Activated CD4-positive, alpha-beta T cell treated with anti-CD3 and anti-CD28 coated beads, Interleukin-2, amount 10 ng/mL, durations not matched to agents 7 days and 5 days (primary cell): ENCODE results near the gene ZNF669. TPM values are rescaled to one million over a fixed set of nuclear protein-coding genes. Genes with fewer than 3 reads are reported as not detected.
A peak's percentile ranks its signal among the peaks of the same experiment; 100 is the strongest.

Experiments used
- CTCF ChIA-PET: fragments of 350-600 bp; sonication (Branson Sonifier 250); formaldehyde crosslinking; loops from one replicate; lab custom pipeline; 2021; ENCODE audit warnings: antibody characterized with exemption; lab: Charles Lee
- POLR2A ChIA-PET: fragments of 350-600 bp; sonication (Branson Sonifier 250); formaldehyde crosslinking; loops from one replicate; lab custom pipeline; 2021; ENCODE audit warnings: antibody characterized with exemption; lab: Charles Lee
- DNase-seq: peaks from one replicate; pipeline ENCODE4 v3.0.0-alpha.2; 2020
- H3K27ac Mint-ChIP-seq: one replicate; pipeline ENCODE4 v1.8.0; 2021; ENCODE audit warnings: mild to moderate bottlenecking, moderate library complexity, mixed read lengths
- H3K27me3 Mint-ChIP-seq: one replicate; pipeline ENCODE4 v1.8.0; 2021; ENCODE audit warnings: mixed read lengths
- H3K36me3 Mint-ChIP-seq: one replicate; pipeline ENCODE4 v1.8.0; 2021; ENCODE audit warnings: low read depth, mixed read lengths
- H3K4me1 Mint-ChIP-seq: one replicate; pipeline ENCODE4 v1.8.0; 2021; ENCODE audit warnings: mixed read lengths
- H3K4me3 Mint-ChIP-seq: one replicate; pipeline ENCODE4 v1.8.0; 2021; ENCODE audit warnings: mild to moderate bottlenecking, moderate library complexity, mixed read lengths
- H3K9me3 Mint-ChIP-seq: one replicate; pipeline ENCODE4 v1.8.0; 2021; ENCODE audit warnings: mixed read lengths
- total RNA-seq, 2 experiments: library from RNA; stranded (reverse); gene quantifications; one replicate each; pipeline ENCODE4 v1.2.3, GENCODE V29; 2021

The ZNF669 gene
- total RNA-seq, 2 experiments from 2014 or later = 9.9 to 10.0 TPM

DNA sequence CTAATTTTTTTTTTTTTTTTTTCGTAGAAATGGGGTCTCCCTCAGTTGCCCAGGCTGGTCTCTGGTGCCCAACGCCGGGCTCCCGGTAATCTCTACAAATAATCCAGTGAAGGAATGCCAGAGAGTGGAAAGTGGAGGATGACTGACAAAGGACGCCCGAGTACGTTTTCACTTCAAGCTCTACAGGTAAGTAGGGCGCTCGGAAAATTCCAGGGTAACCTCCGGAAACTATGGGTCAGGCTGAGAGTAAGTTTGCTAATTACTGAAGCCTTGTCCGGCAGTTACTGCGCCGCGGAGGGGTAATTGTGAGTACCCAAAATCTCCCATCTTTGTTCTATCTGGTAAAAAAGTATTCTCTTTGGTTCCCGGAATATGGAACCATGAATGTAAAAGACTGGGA, 1.8 kb upstream of the ZNF669 start:
- no peak for DNase-seq
- no peak overlapping the region for H3K27ac Mint-ChIP-seq
- H3K4me3 Mint-ChIP-seq = no peak overlapping the region
- ChIA-PET CTCF (no interaction called here), POLR2A (no interaction called here)
- peaks cover 32% of the 10 kb centered on the region for H3K27me3 Mint-ChIP-seq
- peaks cover 43% of the 10 kb centered on the region for H3K9me3 Mint-ChIP-seq
- H3K36me3 Mint-ChIP-seq = peaks cover 41% of the 10 kb centered on the region
- peaks cover 26% of the 10 kb centered on the region for H3K4me1 Mint-ChIP-seq

DNA sequence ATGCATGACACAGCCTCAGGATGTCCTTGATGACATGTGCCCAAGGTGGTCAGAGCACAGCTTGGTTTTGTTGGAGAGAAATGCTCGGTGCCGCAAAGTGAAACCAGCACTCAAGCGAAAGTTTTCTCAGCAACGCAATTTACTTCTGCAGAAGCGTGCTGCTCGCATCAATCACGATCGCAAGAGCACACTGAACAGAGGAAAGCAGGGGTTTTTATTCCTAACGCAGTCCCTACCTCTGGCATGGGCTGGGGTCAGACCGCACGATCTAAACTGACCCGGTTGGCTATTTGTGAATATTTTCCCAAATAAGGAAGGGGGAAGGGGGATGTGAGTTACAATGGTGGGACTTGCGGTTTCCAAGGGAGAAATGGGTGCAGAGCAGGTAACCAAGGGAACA, 809 bp upstream of the ZNF669 start:
- no peak for DNase-seq
- Mint-ChIP-seq H3K27me3 (peaks cover 24% of the 10 kb centered on the region), H3K4me1 (peaks cover 20% of the 10 kb centered on the region), H3K36me3 (peaks cover 47% of the 10 kb centered on the region), H3K4me3 (peak overlapping the region; percentile 86), H3K27ac (no peak overlapping the region), H3K9me3 (peaks cover 48% of the 10 kb centered on the region)
- ChIA-PET CTCF (interaction anchor here (0.6 kb wide), 1 partner anchor 20 kb away, joined by 3 read pairs; no protein-coding TSS in a partner anchor), POLR2A (no interaction called here)

DNA sequence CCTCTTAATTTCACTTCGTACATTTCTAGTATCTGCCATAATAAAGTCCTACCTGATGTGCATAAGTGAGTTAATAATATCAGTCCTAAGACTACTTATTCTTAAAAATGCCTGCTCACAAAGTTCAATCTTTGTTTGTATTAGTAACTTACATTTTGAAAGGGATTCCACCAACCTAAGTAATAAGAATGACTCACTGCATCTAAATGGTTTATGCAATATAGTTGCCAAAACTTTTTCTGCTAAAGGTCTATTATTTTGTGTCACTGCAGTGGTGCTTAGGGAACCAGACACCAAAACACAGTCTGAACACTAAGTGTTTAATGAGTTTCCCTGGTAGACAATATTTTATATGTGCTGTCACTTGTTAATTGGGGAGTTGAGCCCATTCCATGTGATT, 1.8 kb downstream of the ZNF669 start:
- POLR2A ChIA-PET = no interaction called here
- Mint-ChIP-seq H3K27ac (no peak overlapping the region), H3K4me3 (no peak overlapping the region), H3K4me1 (peaks cover 20% of the 10 kb centered on the region), H3K36me3 (peaks cover 66% of the 10 kb centered on the region), H3K9me3 (peaks cover 48% of the 10 kb centered on the region), H3K27me3 (peaks cover 2% of the 10 kb centered on the region)
- DNase-seq = no peak
- CTCF ChIA-PET = no interaction called here

DNA sequence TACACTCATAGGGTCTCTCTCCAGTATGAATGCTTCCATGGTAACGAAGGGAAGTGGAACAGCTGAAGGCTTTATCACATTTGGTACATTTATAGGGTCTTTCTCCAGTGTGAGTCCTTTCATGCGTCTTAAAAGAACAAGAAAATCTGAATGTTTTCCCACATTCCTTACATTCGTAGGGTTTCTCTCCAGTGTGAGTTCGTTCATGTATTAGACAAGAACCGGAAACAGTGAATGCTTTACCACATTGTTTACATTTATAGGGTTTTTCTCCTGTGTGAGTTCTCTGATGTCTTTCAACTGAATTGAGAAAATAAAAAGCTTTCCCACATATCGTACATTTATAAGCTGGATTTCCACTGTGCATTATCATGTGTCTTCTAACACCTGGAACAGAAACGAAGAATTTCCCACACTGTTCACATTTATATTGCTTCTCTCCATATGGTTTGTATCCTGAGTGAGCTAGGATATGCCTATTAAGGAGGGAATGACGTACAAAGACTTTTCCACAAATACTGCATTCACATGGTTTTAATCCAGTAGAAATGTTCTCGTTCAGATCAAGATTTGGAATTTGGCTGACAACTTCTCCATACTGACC, 3.4 kb downstream of the ZNF669 start:
- DNase-seq = no peak
- Mint-ChIP-seq H3K27me3 (no peaks in the 10 kb centered on the region), H3K27ac (no peak overlapping the region), H3K4me3 (no peak overlapping the region), H3K4me1 (peaks cover 20% of the 10 kb centered on the region), H3K9me3 (peaks cover 59% of the 10 kb centered on the region), H3K36me3 (peaks cover 78% of the 10 kb centered on the region)
- ChIA-PET CTCF (no interaction called here), POLR2A (no interaction called here)

DNA sequence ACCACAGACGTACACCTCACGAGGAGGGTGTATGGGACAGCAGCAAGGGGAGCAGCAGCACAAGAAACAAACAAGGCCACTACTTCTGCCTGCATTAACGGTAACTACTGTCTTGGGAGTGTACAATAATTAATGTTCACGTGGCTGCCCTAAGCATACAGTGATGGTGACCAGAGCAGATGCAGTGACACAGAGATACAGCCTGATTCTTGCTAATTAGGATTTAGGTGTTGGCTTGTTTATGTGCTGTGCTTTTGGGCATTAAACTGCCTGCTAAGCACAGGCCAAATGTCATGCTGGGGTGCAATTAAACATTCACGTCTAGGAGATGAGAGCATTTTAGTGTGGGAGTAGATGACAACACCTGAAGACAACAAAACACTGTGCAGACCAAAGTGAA, 7.2 kb downstream of the ZNF669 start:
- no peaks in the 10 kb centered on the region for H3K4me1 Mint-ChIP-seq
- H3K27me3 Mint-ChIP-seq = no peaks in the 10 kb centered on the region
- H3K27ac Mint-ChIP-seq = no peak overlapping the region
- peaks cover 57% of the 10 kb centered on the region for H3K36me3 Mint-ChIP-seq
- peaks cover 46% of the 10 kb centered on the region for H3K9me3 Mint-ChIP-seq
- CTCF ChIA-PET = interaction anchor here (0.6 kb wide), 1 partner anchor 67 kb away, joined by 3 read pairs; no protein-coding TSS in a partner anchor
- no peak for DNase-seq
- H3K4me3 Mint-ChIP-seq = no peak overlapping the region
- POLR2A ChIA-PET = no interaction called here

DNA sequence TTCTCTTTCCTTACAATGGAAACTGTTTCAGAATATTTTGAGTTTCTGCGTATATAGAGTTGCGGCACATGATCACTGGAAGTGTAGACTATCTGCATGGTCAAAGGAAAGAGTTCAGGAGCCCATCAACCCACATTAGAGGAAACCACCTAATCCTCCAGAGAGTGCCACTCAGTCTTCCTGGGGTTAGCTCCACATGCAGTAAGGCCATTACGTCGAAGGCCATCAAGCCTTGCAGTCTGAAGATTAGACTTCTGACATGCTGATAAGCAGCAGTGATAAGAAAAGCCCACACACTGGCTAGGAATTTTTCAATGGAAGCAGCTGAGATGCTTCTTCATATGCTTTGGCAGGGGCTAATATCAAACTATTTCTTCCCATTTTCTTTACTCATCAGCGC, 7.6 kb downstream of the ZNF669 start:
- Mint-ChIP-seq H3K4me1 (no peaks in the 10 kb centered on the region), H3K36me3 (peaks cover 53% of the 10 kb centered on the region), H3K27me3 (no peaks in the 10 kb centered on the region), H3K4me3 (no peak overlapping the region), H3K9me3 (peaks cover 42% of the 10 kb centered on the region), H3K27ac (no peak overlapping the region)
- DNase-seq = no peak
- CTCF ChIA-PET = no interaction called here
- POLR2A ChIA-PET = no interaction called here

DNA sequence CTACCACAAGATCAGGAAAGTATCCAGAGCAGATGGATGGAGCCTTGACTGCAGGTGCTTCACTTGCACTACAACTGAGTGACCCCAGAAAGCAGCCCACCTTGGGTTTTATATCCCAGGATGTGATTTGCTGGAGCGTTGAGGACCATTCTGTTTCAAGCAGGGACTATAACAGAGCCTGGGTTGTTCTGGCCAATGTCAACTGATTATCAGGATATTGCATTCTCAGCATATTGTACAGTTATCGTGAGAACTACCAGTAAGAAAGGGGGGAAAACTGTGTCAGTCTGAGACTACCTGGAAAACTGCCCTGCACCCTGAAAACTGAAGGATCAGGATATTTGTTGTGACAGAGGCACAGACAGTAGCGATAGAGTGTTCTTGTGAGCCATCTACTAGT, 8.0 kb downstream of the ZNF669 start:
- Mint-ChIP-seq H3K36me3 (peaks cover 49% of the 10 kb centered on the region), H3K4me1 (no peaks in the 10 kb centered on the region), H3K27me3 (no peaks in the 10 kb centered on the region), H3K27ac (no peak overlapping the region), H3K9me3 (peaks cover 40% of the 10 kb centered on the region), H3K4me3 (no peak overlapping the region)
- CTCF ChIA-PET = no interaction called here
- no peak for DNase-seq
- POLR2A ChIA-PET = no interaction called here

DNA sequence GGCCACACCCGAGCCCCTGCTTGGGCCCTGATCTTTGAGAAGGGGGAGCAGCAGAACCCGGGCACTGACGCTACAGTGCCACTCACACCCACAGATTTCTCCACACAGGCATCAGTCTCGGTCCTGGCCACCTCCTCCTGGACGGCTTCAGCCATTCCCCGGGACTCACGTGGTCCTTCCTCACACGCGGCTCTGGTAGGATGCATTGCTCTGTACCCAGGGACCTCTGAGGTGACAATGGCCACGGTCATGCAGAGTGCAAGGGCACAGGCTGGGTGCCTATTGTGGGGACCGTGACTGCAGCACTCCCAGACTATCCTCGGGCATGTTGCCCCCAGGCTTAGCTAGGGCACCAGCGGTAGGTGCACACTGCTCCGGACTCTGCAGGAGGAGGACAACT, 13.7 kb downstream of the ZNF669 start:
- ChIA-PET POLR2A (no interaction called here), CTCF (no interaction called here)
- H3K4me3 Mint-ChIP-seq = no peak overlapping the region
- H3K27ac Mint-ChIP-seq = no peak overlapping the region
- no peaks in the 10 kb centered on the region for H3K4me1 Mint-ChIP-seq
- H3K36me3 Mint-ChIP-seq = no peaks in the 10 kb centered on the region
- no peak for DNase-seq
- H3K27me3 Mint-ChIP-seq = no peaks in the 10 kb centered on the region
- peaks cover 5% of the 10 kb centered on the region for H3K9me3 Mint-ChIP-seq

DNA sequence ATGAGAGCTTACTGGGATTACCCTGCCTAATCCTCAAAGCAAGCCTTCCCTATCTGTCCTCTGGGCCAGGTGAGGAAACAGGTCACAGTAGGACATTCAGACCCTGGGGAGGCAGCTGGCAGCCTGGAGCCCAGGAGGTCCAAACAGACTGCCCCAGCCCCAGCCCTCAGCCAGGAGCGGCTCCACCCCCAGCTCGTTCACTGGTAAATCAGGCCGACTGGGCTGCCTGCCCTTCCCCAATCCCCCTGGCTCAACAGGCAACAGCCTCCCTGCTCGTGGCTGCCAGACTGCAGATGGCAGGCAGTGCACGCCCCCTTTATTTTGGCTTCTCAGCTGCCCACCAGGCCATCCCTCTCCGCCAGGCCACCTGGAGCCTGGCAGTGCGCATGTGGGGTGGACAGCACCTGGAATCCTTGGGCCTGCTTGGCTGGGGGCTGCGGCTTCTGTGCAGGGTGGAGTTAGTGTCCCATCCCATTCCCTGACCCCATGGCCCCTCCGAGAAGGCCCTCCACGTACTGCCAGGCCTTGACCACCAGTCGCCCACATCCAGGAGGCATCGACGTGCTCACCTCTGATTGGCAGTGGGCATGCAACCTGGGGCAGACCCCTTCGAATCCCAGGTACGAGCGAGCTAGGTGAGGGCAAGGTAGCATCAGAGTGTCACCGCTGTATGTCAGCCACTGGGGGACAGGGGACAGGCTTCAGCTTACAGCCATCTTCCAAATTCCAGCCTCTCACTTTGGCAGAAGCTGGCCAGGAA, 14.4 kb downstream of the ZNF669 start:
- DNase-seq = no peak
- Mint-ChIP-seq H3K4me1 (no peaks in the 10 kb centered on the region), H3K4me3 (no peak overlapping the region), H3K27me3 (no peaks in the 10 kb centered on the region), H3K36me3 (no peaks in the 10 kb centered on the region), H3K9me3 (peaks cover 8% of the 10 kb centered on the region), H3K27ac (no peak overlapping the region)
- ChIA-PET POLR2A (no interaction called here), CTCF (no interaction called here)

DNA sequence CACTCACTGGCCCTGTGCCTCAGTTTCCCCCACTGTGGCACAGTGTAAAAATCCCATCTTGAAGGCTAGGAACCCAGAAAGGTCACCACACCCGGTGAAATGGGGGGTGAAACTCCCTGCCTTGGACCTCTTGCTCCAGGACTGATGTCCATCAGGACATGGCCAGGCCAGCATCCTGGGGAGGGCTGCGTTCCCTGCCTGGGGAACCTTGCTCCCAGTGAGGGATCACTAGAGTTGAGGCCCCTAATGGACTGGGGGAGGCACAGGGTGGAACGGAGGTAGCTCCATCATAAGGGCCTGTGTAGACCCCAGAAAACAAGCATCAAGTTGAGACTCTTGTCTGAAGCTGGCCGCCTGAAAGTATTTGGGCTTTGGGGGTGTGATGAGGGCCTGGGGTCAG, 15.2 kb downstream of the ZNF669 start:
- no peak for DNase-seq
- Mint-ChIP-seq H3K4me3 (no peak overlapping the region), H3K4me1 (no peaks in the 10 kb centered on the region), H3K27ac (no peak overlapping the region), H3K9me3 (peaks cover 12% of the 10 kb centered on the region), H3K27me3 (no peaks in the 10 kb centered on the region), H3K36me3 (no peaks in the 10 kb centered on the region)
- POLR2A ChIA-PET = no interaction called here
- CTCF ChIA-PET = no interaction called here

DNA sequence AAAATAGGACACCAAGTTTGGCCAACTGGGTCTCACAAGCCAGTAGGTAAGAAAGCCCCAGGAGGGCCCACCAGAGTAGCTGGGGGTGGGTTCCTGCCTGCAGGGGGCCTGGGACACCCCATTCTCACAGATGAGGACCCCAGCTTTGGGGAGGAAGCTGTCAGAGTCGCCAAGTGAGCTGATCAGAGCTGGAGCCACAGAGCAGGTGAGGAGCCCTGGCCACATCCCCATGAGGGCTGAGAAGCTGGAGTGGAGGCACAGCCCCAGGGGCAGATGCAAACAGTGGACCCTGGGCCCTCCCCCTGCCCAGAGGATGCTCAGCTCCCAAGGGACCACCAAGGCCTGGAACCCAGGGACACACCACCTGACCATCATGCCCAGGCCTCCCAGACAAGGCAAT, 16.9 kb downstream of the ZNF669 start:
- POLR2A ChIA-PET = no interaction called here
- Mint-ChIP-seq H3K27ac (no peak overlapping the region), H3K9me3 (peaks cover 14% of the 10 kb centered on the region), H3K4me3 (no peak overlapping the region), H3K27me3 (peaks cover 4% of the 10 kb centered on the region), H3K36me3 (no peaks in the 10 kb centered on the region), H3K4me1 (no peaks in the 10 kb centered on the region)
- CTCF ChIA-PET = interaction anchor here (0.6 kb wide), 1 partner anchor 36 kb away, joined by 4 read pairs; no protein-coding TSS in a partner anchor
- no peak for DNase-seq

DNA sequence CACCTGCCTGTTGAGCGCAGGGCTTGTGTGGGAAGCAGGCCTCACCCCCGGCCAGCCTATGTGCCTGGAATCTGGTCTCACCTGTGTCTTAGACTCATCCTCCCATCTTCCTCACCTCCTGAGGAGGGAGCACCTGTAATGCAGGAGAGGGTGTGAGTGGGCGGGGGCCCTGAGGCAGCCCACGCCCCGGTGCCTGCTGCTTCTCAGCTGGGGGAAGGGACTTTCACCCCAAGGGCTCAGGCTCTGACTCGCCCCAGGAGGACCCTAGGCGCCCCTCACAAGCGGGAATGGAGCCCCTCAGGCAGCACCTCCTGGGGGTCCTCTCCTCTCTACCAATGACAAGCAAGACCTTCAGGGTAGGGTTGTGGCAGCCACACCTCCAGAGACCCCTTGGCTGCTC, 18.8 kb downstream of the ZNF669 start:
- H3K4me1 Mint-ChIP-seq = no peaks in the 10 kb centered on the region
- H3K36me3 Mint-ChIP-seq = peaks cover 2% of the 10 kb centered on the region
- peaks cover 17% of the 10 kb centered on the region for H3K9me3 Mint-ChIP-seq
- H3K4me3 Mint-ChIP-seq = no peak overlapping the region
- no peak for DNase-seq
- peaks cover 6% of the 10 kb centered on the region for H3K27me3 Mint-ChIP-seq
- no peak overlapping the region for H3K27ac Mint-ChIP-seq
- POLR2A ChIA-PET = interaction anchor here (0.6 kb wide), 1 partner anchor 137 kb away, joined by 3 read pairs; no protein-coding TSS in a partner anchor
- CTCF ChIA-PET = no interaction called here

DNA sequence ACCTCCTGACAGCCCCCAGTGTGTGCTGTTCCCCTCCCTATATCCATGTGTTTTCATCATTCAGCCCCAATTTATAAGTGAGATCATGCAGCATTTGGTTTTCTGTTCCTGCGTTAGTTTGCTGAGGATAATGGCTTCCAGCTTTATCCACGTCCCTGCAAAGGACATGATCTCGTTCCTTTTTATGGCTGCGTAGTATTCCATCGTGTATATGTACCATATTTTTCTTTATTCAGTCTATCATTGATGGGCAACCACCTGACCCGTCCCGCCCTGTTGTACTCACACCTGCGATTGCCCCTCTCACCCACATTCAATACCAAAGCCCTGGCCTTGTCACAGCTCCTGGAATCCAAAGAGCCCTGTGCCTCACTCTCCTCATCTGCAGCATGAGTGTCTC, 19.4 kb downstream of the ZNF669 start:
- Mint-ChIP-seq H3K27me3 (peaks cover 7% of the 10 kb centered on the region), H3K9me3 (peaks cover 17% of the 10 kb centered on the region), H3K36me3 (peaks cover 2% of the 10 kb centered on the region), H3K4me1 (peaks cover under 1% of the 10 kb centered on the region), H3K4me3 (no peak overlapping the region), H3K27ac (no peak overlapping the region)
- no peak for DNase-seq
- ChIA-PET CTCF (no interaction called here), POLR2A (no interaction called here)
